GM18498 (cell line): ENCODE results near the gene RALGAPB.
A peak's percentile ranks its signal among the peaks of the same experiment; 100 is the strongest.
"Not testable (repeated sequence)": the region's sequence is repeated elsewhere in the genome, so short reads cannot be mapped to it uniquely, and the experiment has no call there.

Experiments used
- ATAC-seq: cut with Tn5 transposase; IDR thresholded peaks from one replicate; pipeline ENCODE4 v1.9.1; 2021; ENCODE audit warnings: mild to moderate bottlenecking, moderate library complexity; ENCODE audit not compliant: unreplicated experiment

RALGAPB gene

GRCh38 chr20:38446441-38447209 is 26.0 kb upstream of the RALGAPB start:
- ATAC-seq = peak; percentile 88

DNA sequence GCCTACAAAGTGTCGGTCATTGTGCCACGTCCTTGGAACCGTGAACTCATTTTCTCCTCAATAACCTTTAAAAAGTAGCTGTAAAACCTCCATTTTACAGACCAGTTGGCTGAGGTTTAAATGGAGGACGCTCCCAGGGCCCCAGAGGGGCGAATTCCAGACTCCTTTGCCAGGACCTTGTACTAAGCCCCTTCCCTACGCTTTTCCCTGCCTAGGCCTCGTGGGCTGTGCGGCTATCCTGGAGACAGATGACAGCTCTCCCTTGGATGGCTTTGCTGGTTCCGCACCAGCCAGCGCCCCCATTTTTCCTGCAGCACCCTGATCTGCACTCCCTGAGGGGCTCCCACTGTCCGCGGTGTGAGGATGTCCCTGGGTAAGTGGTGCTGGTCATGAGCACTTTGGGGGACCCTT is 25.4 kb upstream of the RALGAPB start:
- ATAC-seq = no peak

GRCh38 chr20:38447931-38448675 is 24.5 kb upstream of the RALGAPB start:
- no peak for ATAC-seq

GRCh38 chr20:38449046-38449445 is 23.6 kb upstream of the RALGAPB start:
- ATAC-seq = no peak

DNA sequence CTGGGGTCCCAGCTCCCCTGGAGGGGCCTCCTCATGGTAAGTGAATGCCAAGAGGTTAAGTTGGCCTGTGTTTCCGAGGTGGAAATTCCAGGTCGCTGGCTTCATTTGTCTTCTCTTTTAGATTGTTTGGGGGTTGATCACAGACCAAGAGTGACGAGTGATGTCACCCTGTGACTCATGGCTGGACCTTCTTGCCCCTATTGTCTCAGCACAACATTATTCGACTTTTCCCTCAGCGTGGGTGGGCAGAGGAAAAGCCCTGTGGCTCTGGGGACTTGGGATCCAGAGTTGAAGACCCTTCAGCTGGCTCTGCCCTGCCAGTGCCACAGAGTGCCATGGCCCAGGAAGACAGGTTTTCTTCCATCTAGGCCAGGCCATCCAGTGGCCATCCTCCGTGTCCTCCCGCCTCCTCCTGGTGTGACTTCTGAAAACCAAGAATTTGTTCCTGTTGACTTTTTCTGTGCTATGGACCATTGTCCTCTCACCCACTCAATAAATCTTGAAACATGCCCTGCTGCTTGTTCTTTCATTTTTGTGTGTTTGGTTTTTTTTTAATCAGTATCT is 22.1 kb upstream of the RALGAPB start:
- ATAC-seq = no peak

- no peak for ATAC-seq
Observed at GRCh38 chr20:38452880-38453624, 19.6 kb upstream of the RALGAPB start.

DNA sequence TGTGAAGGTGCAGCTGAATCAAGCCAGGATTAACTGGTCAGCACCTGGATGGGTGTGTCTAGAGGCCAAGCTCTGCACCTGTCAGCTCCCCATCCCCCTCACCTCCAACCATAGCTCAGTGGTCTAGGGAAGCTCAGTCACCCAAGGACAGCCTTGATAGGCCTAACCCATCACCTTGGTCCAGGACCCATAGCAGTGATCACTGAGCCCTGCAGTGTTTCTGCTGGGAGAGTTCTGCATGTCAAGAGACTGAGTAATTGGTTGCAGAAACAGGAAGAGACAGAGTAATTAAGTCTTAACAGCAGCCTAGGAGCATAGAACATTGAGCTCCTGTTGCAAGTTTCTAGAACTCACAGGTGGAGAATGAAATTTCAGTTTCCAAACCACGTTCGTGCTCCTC is 18.7 kb upstream of the RALGAPB start:
- no peak for ATAC-seq

GRCh38 chr20:38454556-38455473 is 17.8 kb upstream of the RALGAPB start:
- ATAC-seq = no peak

- no peak for ATAC-seq
Observed at GRCh38 chr20:38458314-38458713, 14.3 kb upstream of the RALGAPB start.

DNA sequence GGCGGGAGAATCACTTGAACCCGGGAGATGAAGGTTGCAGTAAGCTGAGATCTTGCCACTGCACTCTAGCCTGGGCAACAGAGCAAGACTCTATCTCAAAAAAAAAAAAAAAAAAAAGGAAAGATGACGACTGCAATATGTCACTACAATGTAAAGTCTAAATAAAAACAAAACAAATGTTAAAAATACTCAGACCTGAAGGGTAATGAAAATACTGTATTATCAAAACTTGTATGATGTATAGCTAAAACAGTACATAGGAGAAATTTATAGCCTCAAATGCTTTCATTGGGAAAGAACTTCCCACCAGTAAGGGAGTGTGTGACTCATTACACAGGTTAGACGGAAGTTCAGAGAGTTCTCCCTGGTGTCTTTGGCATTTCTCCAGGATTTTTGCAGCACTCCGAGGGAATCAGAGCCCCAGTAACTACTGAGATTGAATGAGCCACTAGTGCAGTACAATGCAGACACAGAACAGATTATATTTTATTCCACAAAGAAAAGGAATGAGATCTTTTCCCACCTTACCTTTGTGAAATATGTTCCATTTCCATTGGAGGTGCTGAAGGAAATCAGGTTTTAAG is 12.5 kb upstream of the RALGAPB start:
- ATAC-seq = no peak

- ATAC-seq = not testable (repeated sequence)
Observed at GRCh38 chr20:38460631-38461030, 12.0 kb upstream of the RALGAPB start.

GRCh38 chr20:38461167-38461566 is 11.5 kb upstream of the RALGAPB start:
- ATAC-seq = not testable (repeated sequence)

DNA sequence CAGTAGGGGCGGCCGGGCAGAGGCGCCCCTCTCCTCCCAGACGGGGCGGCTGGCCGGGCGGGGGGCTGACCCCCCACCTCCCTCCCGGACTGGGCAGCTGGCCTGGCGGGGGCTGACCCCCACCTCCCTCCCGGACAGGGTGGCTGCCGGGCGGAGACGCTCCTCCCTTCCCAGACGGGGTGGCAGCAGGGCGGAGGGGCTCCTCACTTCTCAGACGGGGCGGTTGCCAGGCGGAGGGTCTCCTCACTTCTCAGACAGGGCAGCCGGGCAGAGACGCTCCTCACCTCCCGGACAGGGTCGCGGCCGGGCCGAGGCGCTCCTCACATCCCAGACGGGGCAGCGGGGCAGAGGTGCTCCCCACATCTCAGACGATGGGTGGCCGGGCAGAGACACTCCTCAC is 11.1 kb upstream of the RALGAPB start:
- not testable (repeated sequence) for ATAC-seq

GRCh38 chr20:38466171-38466570 is 6.5 kb upstream of the RALGAPB start:
- no peak for ATAC-seq

GRCh38 chr20:38466983-38467382 is 5.7 kb upstream of the RALGAPB start:
- ATAC-seq = no peak

DNA sequence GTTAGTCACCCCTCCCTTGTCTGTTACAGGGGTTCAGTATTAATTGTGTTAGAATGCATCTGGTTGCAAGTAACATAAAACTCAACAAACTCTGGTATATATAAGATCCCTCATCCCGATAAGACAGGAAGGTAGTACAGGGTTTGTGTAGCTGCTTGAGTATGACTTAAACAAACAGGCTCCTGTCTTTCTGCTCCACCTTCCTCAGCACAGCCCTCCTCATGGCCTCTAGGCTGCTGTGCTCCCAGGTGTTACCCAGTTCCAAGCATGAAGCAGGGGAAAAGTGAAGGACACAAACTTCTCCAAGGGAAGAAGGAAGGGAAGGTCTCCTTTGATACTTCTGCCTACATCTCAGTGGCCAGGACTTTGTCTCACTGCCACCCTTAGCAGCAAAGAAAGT is 1.4 kb upstream of the RALGAPB start:
- ATAC-seq = no peak

- ATAC-seq = no peak
Observed at GRCh38 chr20:38471987-38472512, 593 bp upstream of the RALGAPB start.

- peak; percentile 3 for ATAC-seq
Observed at GRCh38 chr20:38473367-38473795, 738 bp downstream of the RALGAPB start.

- ATAC-seq = no peak
Observed at GRCh38 chr20:38477747-38478146, 5.1 kb downstream of the RALGAPB start.

DNA sequence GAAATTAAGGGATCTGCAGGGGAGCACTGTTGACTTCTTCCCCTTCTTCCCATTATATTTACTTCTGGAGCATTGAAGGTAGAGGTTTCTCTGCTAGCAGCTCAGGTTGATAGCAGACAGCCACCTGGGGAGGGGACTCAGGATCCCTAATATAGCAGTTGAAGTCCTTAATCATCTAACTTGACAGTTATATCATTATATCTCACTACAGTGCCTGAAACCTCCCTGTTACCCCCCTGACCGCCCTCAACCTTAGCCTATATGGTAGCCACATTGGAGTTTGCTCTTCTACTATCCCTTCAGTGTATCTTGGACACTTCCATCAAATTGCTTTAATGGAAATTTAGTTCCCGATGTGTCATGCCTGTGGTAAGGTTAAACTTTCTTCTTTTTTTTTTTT is 7.0 kb downstream of the RALGAPB start:
- no peak for ATAC-seq
